Ovary (tissue), 3 donors: ENCODE measurements around the gene DUSP9.

ENCODE experiments used
- CTCF ChIP-seq, 3 donors: fragments of 450-650 bp in 2 of 3; fragments of 200-600 bp in 1 of 3; IDR thresholded peaks; one replicate each; pipeline versions ENCODE4 v1.5.1 to v1.8.0; 2016 to 2022; ENCODE audit warnings: antibody characterized with exemption in 3 of 3, mild to moderate bottlenecking in 1 of 3
- POLR2A ChIP-seq: fragments of 450-650 bp; IDR thresholded peaks from one replicate; pipeline ENCODE4 v1.6.1; 2017; ENCODE audit warnings: antibody characterized with exemption, mild to moderate bottlenecking, moderate library complexity
- donor health status: DM: no; HTN: no; CAD: no.

GRCh38 chrX:153686711-153687110 lies 39.7 kb downstream of the DUSP9 start:
- TF ChIP-seq CTCF (IDR thresholded peaks at IDR 0.05) (no peak), POLR2A (no peak)
